Endothelial cell of umbilical vein (primary cell): ENCODE measurements around the gene EGF. TPM values are rescaled to one million over a fixed set of nuclear protein-coding genes. Genes with fewer than 3 reads are reported as not detected.

Experiments
- BruUV-seq: library from RNA; stranded (reverse); fragments of 400-500 nt; replicated peaks from 2 replicates; lab custom pipeline; 2021; lab: Mats Ljungman, UMichigan
- CTCF ChIA-PET: fragments of 300-600, 350-600 bp; sonication (Branson Sonifier 250); formaldehyde crosslinking; loops from one replicate; lab custom pipeline; 2021; ENCODE audit warnings: antibody characterized with exemption, inconsistent platforms; lab: Charles Lee
- POLR2A ChIA-PET: fragments of 300-600, 350-600 bp; sonication (Branson Sonifier 250); formaldehyde crosslinking; loops from one replicate; lab custom pipeline; 2021; ENCODE audit warnings: antibody characterized with exemption, inconsistent platforms; lab: Charles Lee
- DNase-seq: peaks from one replicate; pipeline ENCODE4 v3.0.0-alpha.2; 2011; ENCODE audit warnings: low read depth, low spot score
- FAIRE-seq: peaks from 2 replicates; lab custom pipeline; 2011; peaks lifted over from hg19 to GRCh38; lab: Jason Lieb, UNC
- H2AFZ ChIP-seq: 2 replicates; pipeline ENCODE4 v1.6.0; 2012; ENCODE audit warnings: low read depth, low read length, control low read depth, inconsistent platforms
- H3K27ac ChIP-seq: 2 replicates; pipeline ENCODE4 v1.5.1; 2011; ENCODE audit warnings: low read depth, mild to moderate bottlenecking, control low read depth, low read length, moderate library complexity; ENCODE audit not compliant: insufficient read depth
- H3K27me3 ChIP-seq, 2 experiments: 2 replicates each; pipeline versions ENCODE4 v1.6.0 to v1.6.1; 2011; ENCODE audit warnings: low read length in 2 of 2, mixed read lengths in 1 of 2; ENCODE audit not compliant: control insufficient read depth in 2 of 2, insufficient read depth in 2 of 2
- H3K36me3 ChIP-seq, 2 experiments: 2 replicates in 1 of 2; 3 replicates in 1 of 2; pipeline ENCODE4 v1.5.1; 2011; ENCODE audit warnings: low read length in 2 of 2, mild to moderate bottlenecking in 1 of 2, moderate library complexity in 1 of 2; ENCODE audit not compliant: control insufficient read depth in 2 of 2, insufficient read depth in 2 of 2; ENCODE audit errors: extremely low read depth in 1 of 2
- H3K4me1 ChIP-seq: 3 replicates; pipeline ENCODE4 v1.5.1; 2011; ENCODE audit warnings: mild to moderate bottlenecking, low read length; ENCODE audit not compliant: control insufficient read depth, insufficient read depth; ENCODE audit errors: extremely low read depth
- H3K4me2 ChIP-seq: 2 replicates; pipeline ENCODE4 v1.6.1; 2011; ENCODE audit warnings: low read length, control low read depth, mixed read lengths; ENCODE audit not compliant: insufficient read depth
- H3K4me3 ChIP-seq, 3 experiments: fragments of 200-600 bp in 1 of 3; sonication (generic), shearing (Covaris generic) in 1 of 3; replicated peaks in 1 of 3; 2 replicates each; pipeline ENCODE4 v1.5.1; 2011 to 2016; ENCODE audit warnings: control low read depth in 3 of 3, low read length in 3 of 3, mild to moderate bottlenecking in 2 of 3, inconsistent platforms in 1 of 3, low read depth in 1 of 3, moderate library complexity in 1 of 3; ENCODE audit not compliant: insufficient read depth in 1 of 3
- H3K79me2 ChIP-seq: 2 replicates; pipeline ENCODE4 v1.6.0; 2012; ENCODE audit warnings: low read length, inconsistent platforms; ENCODE audit not compliant: control insufficient read depth, insufficient read depth
- H3K9ac ChIP-seq: replicated peaks from 2 replicates; pipeline ENCODE3; 2011; ENCODE audit warnings: low read length, control low read depth; ENCODE audit not compliant: insufficient read depth; ENCODE audit errors: extremely low read depth
- H3K9me1 ChIP-seq: replicated peaks from 3 replicates; pipeline ENCODE4 v1.6.0; 2011; ENCODE audit warnings: mild to moderate bottlenecking, low read length; ENCODE audit not compliant: control insufficient read depth, insufficient read depth; ENCODE audit errors: extremely low read depth
- H3K9me3 ChIP-seq: replicated peaks from 2 replicates; pipeline ENCODE4 v1.5.1; 2012; ENCODE audit warnings: low read length, inconsistent platforms; ENCODE audit not compliant: control insufficient read depth, insufficient read depth
- H4K20me1 ChIP-seq: replicated peaks from 2 replicates; pipeline ENCODE3; 2011; ENCODE audit warnings: mild to moderate bottlenecking, low read length; ENCODE audit not compliant: control insufficient read depth, insufficient read depth; ENCODE audit errors: extremely low read depth
- EZH2 ChIP-seq: IDR thresholded peaks from 2 replicates; pipeline ENCODE4 v1.6.1; 2012; ENCODE audit warnings: borderline replicate concordance, low read depth, mild to moderate bottlenecking, moderate library complexity, low read length, inconsistent platforms; ENCODE audit not compliant: severe bottlenecking
- FOS ChIP-seq: IDR thresholded peaks from 2 replicates; pipeline ENCODE4 v1.6.1; 2011; ENCODE audit warnings: mild to moderate bottlenecking, low read length, moderate library complexity, borderline replicate concordance; ENCODE audit not compliant: insufficient read depth
- GATA2 ChIP-seq: IDR thresholded peaks from 2 replicates; pipeline ENCODE4 v1.7.0; 2011; ENCODE audit warnings: low read depth, mild to moderate bottlenecking, moderate library complexity, mixed read lengths, low read length; ENCODE audit not compliant: insufficient read length, insufficient read depth
- JUN ChIP-seq: IDR thresholded peaks from 2 replicates; pipeline ENCODE4 v1.6.1; 2011; ENCODE audit warnings: borderline replicate concordance, low read depth; ENCODE audit not compliant: insufficient read length, insufficient read depth
- MYC ChIP-seq: IDR thresholded peaks from one replicate; pipeline ENCODE4 v1.6.1; 2011; ENCODE audit warnings: mild to moderate bottlenecking, low read depth, low read length
- POLR2A ChIP-seq: IDR thresholded peaks from 2 replicates; pipeline ENCODE4 v1.6.1; 2012; ENCODE audit warnings: low read depth, mild to moderate bottlenecking, control low read depth, low read length
- POLR2AphosphoS5 ChIP-seq: IDR thresholded peaks from 2 replicates; pipeline ENCODE4 v1.6.1; 2012; ENCODE audit warnings: low read depth, mild to moderate bottlenecking, control low read depth, low read length, moderate library complexity; ENCODE audit not compliant: insufficient read depth
- dilution Hi-C: fragments of 300-500 bp; cut with MboI; formaldehyde crosslinking; loops from one replicate; pipeline ENCODE4 v1.15.0; 2019; ENCODE audit warnings: low sequenced_read_pairs; ENCODE audit not compliant: extremely low pct_ligation_motif_present
- intact Hi-C: fragments of 100-400 bp; cut with micrococcal nuclease; formaldehyde crosslinking; loops from one replicate; pipeline ENCODE4 v1.10.0; 2022
- polyA plus RNA-seq, 4 experiments: library from polyadenylated mRNA; depleted of rRNA in 3 of 4; stranded (reverse) in 3 of 4; unstranded in 1 of 4; fragments of >200 nt; gene quantifications; 2 replicates each; pipeline versions ENCODE4 v1.2.1 to v1.2.3, GENCODE V29; 2011 to 2012; ENCODE audit warnings: missing spikeins in 1 of 4
- total RNA-seq: library from RNA; stranded (reverse); gene quantifications from 2 replicates; pipeline ENCODE4 v1.2.3, GENCODE V29; 2021
- TF ChIP-seq, protein P1 (sequence below): IDR thresholded peaks from 2 replicates; pipeline ENCODE4 v1.6.1; 2011; ENCODE audit not compliant: insufficient read depth, insufficient read length
- TF ChIP-seq, protein P2 (sequence below), 2 donors: IDR thresholded peaks; 1 replicate in 1 of 2; 2 replicates in 1 of 2; pipeline ENCODE4 v1.5.1; 2011; ENCODE audit warnings: low read length in 2 of 2, mild to moderate bottlenecking in 2 of 2, moderate library complexity in 2 of 2, control low read depth in 1 of 2, inconsistent platforms in 1 of 2, low read depth in 1 of 2; ENCODE audit not compliant: insufficient read depth in 1 of 2; ENCODE audit errors: extremely low read depth in 1 of 2

The EGF gene
- total and polyA plus RNA-seq, 2 donors (not counting 3 experiments of a cell fraction or from before 2014, with no cell fraction given) = not detected

GRCh38 chr4:109996526-109996925, 83.8 kb downstream of the EGF start:
- no peaks in the 10 kb centered on the region for H3K9me1 ChIP-seq
- intact Hi-C loops = no loop called here
- H3K4me1 ChIP-seq = no peaks in the 10 kb centered on the region
- H3K9me3 ChIP-seq = no peaks in the 10 kb centered on the region
- no peak overlapping the region for H3K4me2 ChIP-seq
- H3K27me3 ChIP-seq = peaks cover 13 to 17% of the 10 kb centered on the region in 2 experiments
- H3K9ac ChIP-seq = no peak overlapping the region
- CTCF ChIA-PET = interaction anchor here (1.1 to 19.1 kb wide), 2 partner anchors 517 to 569 kb away, joined by 3 to 527 read pairs; no protein-coding TSS in a partner anchor
- H3K27ac ChIP-seq = no peak overlapping the region
- DNase-seq (no peak), FAIRE-seq (no peak)
- no TSS peak for BruUV-seq
- H4K20me1 ChIP-seq = no peaks in the 10 kb centered on the region
- no peaks in the 10 kb centered on the region for H3K36me3 ChIP-seq
- no peak overlapping the region for H2AFZ ChIP-seq
- H3K4me3 ChIP-seq = no peak overlapping the region
- H3K79me2 ChIP-seq = no peaks in the 10 kb centered on the region
- dilution Hi-C loops = no loop called here
- POLR2A ChIA-PET = no interaction called here
- no peak for TF ChIP-seq MYC
- no peak for TF ChIP-seq EZH2
- TF ChIP-seq, protein P1, sequence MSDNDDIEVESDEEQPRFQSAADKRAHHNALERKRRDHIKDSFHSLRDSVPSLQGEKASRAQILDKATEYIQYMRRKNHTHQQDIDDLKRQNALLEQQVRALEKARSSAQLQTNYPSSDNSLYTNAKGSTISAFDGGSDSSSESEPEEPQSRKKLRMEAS = no peak
- no peak for TF ChIP-seq GATA2
- no peak for TF ChIP-seq POLR2AphosphoS5
- no peak for TF ChIP-seq FOS
- TF ChIP-seq POLR2A = no peak
- TF ChIP-seq JUN = no peak
- TF ChIP-seq, protein P2, sequence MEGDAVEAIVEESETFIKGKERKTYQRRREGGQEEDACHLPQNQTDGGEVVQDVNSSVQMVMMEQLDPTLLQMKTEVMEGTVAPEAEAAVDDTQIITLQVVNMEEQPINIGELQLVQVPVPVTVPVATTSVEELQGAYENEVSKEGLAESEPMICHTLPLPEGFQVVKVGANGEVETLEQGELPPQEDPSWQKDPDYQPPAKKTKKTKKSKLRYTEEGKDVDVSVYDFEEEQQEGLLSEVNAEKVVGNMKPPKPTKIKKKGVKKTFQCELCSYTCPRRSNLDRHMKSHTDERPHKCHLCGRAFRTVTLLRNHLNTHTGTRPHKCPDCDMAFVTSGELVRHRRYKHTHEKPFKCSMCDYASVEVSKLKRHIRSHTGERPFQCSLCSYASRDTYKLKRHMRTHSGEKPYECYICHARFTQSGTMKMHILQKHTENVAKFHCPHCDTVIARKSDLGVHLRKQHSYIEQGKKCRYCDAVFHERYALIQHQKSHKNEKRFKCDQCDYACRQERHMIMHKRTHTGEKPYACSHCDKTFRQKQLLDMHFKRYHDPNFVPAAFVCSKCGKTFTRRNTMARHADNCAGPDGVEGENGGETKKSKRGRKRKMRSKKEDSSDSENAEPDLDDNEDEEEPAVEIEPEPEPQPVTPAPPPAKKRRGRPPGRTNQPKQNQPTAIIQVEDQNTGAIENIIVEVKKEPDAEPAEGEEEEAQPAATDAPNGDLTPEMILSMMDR (IDR thresholded peaks at IDR 0.05; ENCODE audit: extremely low read depth in 1 of 2, insufficient read depth in 1 of 2, low read depth in 1 of 2, low read length in 2 of 2) = no peak
